Fibroblast of the aortic adventitia (primary cell): ENCODE results near the gene PRKAA2. TPM values are rescaled to one million over a fixed set of nuclear protein-coding genes. Genes with fewer than 3 reads are reported as not detected.

Source experiments
- DNase-seq: peaks from one replicate; pipeline ENCODE4 v3.0.0-alpha.2; 2010; ENCODE audit warnings: low read depth
- H3K4me3 ChIP-seq: 2 replicates; pipeline ENCODE4 v1.5.1; 2011; ENCODE audit warnings: low read depth, mild to moderate bottlenecking, control low read depth, low read length, moderate library complexity
- CTCF ChIP-seq: IDR thresholded peaks from 2 replicates; pipeline ENCODE4 v1.5.1; 2011; ENCODE audit warnings: mild to moderate bottlenecking, low read length, control low read depth, inconsistent platforms; ENCODE audit not compliant: insufficient read depth
- total RNA-seq: library from RNA; depleted of rRNA; stranded (reverse); fragments of >200 nt; gene quantifications from 2 replicates; pipeline ENCODE4 v1.2.3, GENCODE V29; 2012; ENCODE audit warnings: low replicate concordance

The PRKAA2 gene
- total RNA-seq, 1 donor, result 3.7 TPM

DNA sequence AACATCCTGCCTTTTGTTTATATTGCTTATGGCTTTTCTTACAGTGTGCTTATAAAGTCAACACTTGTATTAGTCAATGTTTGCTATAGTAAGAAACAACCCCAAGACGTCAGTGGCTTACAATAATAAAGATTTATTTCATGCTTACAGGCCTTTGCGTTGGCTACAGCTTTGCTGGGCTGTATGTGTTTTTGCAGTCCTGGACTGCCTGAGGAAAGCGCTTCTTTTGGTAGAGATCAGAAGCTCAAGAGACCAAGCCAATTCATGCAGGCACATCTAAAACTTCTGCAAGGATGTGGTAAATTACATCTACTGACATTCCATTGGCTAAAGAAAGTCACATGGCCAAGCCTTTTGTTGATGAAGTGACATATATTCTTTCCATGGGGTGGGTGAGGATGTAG lies 17.5 kb upstream of the PRKAA2 start:
- H3K4me3 ChIP-seq, result no peak overlapping the region
- TF ChIP-seq CTCF, result no peak
- no peak for DNase-seq

- no peak for TF ChIP-seq CTCF
- no peak for DNase-seq
- H3K4me3 ChIP-seq, result no peak overlapping the region
Observed at GRCh38 chr1:56630786-56631185, 14.3 kb upstream of the PRKAA2 start.

- no peak for DNase-seq
- no peak overlapping the region for H3K4me3 ChIP-seq
- TF ChIP-seq CTCF, result no peak
Observed at GRCh38 chr1:56631901-56632300, 13.2 kb upstream of the PRKAA2 start.

GRCh38 chr1:56634981-56635380 lies 10.1 kb upstream of the PRKAA2 start:
- no peak for TF ChIP-seq CTCF
- DNase-seq, result no peak
- no peak overlapping the region for H3K4me3 ChIP-seq

- no peak for DNase-seq
- no peak for TF ChIP-seq CTCF
Observed at GRCh38 chr1:56638248-56638647, 6.9 kb upstream of the PRKAA2 start.

GRCh38 chr1:56639211-56639610 lies 5.9 kb upstream of the PRKAA2 start:
- DNase-seq, result no peak
- no peak for TF ChIP-seq CTCF

More at GRCh38 chr1:56638248-56638647, 6.9 kb upstream of the PRKAA2 start:
- no peak overlapping the region for H3K4me3 ChIP-seq

GRCh38 chr1:56643661-56644060 lies 1.5 kb upstream of the PRKAA2 start:
- H3K4me3 ChIP-seq, result no peak overlapping the region
- DNase-seq, result no peak
- TF ChIP-seq CTCF, result no peak

More at GRCh38 chr1:56639211-56639610, 5.9 kb upstream of the PRKAA2 start:
- no peak overlapping the region for H3K4me3 ChIP-seq
